HG02588 (cell line): ENCODE data around the gene SLC35F4.
"Not testable (repeated sequence)": the region's sequence is repeated elsewhere in the genome, so short reads cannot be mapped to it uniquely, and the experiment has no call there.

Source experiments
- ATAC-seq: cut with Tn5 transposase; IDR thresholded peaks from one replicate; pipeline ENCODE4 v1.9.1; 2021; ENCODE audit warnings: mild to moderate bottlenecking, moderate library complexity; ENCODE audit not compliant: unreplicated experiment

Gene SLC35F4

DNA sequence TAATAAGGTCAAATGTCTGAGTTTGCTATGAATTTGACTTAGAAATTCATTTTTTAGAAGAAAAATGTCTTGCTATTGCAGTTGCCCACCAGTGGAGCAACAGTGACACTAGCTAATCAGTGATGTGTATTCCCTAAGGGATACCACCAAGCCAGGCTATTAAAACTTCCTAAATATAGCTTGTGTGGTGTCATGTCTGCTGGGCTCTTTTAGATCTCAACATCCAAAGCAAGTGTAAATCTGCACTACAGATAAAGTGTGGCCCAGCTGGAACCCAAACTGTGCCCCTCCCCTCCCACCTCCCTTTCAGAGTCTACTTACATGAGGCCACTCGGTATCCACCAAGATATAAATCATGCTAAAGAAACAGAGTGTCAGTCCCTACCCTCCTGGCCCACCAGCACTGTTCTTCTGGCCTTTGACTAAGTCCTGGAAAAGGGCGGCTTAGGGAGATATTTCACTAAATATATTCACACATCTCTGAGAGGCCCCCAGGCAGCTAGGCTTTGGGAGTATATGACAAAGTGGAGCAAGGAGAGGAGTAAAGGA, 53.8 kb downstream of the SLC35F4 start:
- no peak for ATAC-seq

DNA sequence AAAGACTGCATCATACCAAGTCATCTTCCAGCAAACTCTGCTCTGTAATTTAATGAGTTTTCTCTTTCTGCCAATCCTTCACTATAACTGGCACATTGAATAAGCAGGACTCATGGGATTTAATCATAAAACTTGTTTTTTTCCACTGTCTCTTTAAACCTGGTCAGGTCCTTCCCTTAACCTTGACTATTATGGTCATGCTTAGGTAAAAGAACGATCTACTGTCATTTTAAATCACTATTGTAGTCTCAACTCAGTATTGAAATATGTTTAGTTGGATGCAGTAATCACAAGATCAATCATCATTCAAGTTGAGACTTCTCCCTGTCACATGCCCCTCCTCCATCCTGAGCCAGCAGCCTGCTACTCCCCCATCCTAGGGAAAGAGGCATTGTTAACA, 56.1 kb downstream of the SLC35F4 start:
- no peak for ATAC-seq

DNA sequence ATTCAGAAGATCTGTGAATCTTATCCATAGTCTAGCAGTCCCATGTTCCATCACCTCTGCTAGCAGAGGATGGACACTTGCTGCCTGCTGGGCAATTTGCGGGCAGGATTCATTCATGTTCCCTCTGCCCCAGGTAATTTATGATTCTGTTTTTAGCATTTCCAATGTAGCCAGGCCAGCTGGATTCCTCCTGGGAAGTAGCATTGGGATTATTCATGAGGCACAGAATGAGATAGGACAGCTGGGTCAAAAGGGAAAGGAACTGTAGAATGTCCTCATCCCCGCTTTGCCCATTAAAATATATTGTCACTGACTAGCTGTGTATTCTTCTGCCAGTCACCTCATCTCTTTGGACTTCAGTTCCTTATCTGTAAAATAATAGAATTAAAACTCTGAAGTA, 68.7 kb downstream of the SLC35F4 start:
- ATAC-seq, result no peak

DNA sequence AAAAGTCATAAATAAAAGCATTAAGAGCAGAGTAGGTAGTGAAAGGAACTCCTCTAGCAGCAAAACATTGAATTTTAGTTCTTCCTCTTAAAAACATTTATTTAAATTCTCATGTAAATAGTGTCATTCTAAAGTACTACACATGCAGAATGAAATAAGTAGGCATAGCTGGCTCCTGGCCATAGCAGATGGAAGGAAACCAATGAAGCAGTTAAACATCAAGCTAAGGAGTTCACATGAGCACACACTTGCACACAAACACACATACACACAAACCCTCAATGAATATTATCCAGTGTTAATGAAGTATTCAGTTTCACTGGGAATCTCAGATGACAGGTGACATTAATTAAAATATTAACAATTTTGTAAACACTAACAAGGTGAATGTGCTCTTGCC, 69.3 kb downstream of the SLC35F4 start:
- ATAC-seq, result no peak

DNA sequence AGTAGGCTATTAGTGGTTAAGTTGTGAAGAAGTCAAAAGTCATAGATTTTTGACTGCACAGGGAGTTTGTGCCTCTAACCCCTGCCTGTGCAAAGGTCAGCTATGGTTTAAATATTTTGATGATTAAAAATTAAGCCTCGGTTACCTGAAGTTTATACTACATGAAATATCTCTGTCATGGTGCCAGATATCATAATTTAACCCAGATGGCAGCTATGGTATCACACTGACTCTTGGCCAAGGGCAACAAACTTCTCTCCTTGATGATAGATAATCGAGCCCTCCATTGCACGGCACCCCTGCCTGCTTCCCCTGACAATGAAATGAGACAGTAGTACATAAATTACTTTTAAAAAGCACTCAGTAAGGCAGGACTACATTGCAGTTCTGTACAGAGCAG, 80.8 kb downstream of the SLC35F4 start:
- no peak for ATAC-seq

DNA sequence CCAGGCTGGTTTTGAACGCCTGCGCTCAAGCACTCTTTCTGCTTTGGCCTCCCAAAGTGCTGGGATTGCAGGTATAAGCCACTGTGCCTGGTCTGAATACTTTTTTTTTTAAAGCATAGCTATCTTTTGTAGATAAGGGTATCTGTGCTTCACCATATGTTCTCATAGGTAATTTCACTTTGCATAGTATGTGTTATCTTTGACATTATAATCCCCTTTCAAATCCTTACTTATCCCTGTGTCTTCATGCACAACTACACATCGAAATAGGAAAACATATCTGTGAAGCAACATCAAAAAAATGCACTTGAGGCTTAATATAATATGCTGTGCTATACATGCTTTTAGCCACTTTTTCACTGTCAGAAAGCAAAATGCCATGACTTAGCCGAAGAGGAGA, 94.1 kb downstream of the SLC35F4 start:
- ATAC-seq, result no peak

DNA sequence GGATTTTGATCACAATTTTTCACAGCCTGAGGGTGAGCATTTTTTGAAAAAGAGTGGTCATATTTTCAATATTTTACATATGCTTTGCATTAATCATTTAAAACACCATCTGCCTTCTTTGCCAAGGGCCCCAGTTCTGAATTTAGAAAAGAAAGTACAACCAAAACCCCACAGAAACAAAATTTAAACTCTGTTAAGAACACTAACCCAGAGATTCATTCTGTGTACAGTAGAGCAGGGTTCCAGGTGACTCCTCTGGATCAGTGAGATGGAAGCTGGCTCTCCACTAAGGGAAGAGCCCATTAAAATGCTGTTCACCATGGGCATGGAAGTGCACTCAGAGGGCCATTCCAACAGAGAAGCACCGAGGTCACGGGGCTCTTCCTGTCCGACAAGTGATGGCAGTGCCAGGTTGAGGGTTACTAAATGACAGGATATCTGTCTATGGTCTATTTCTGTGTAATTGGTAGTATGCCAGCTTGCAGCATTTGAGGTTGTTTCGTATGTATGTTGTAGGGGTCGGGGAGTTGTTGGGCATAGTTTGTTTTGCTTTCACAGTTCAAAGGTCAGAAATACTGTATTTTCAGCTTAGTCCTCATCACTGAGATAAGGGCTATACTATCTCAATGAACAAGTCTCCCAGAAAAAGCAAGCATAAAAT, 95.9 kb downstream of the SLC35F4 start:
- peak; percentile 48 for ATAC-seq

DNA sequence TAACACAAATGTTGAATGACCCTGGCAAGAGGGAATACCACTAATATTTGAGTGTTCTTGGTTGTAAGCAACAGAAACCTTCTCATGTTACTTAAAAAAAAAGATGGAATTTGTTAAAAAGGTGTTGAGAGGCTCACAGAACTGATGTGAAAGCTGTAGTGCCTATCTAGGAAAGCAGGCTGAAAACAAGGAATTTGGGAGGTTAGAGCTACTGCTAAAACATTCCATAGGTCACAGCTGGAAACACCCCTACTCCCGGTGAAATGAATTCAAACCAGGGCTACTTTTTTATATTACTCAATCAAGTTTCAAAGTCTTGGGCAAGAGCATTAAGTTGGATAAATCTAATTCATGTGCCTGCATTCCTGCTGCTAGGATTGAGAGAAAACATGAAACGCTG, 104.1 kb downstream of the SLC35F4 start:
- no peak for ATAC-seq

DNA sequence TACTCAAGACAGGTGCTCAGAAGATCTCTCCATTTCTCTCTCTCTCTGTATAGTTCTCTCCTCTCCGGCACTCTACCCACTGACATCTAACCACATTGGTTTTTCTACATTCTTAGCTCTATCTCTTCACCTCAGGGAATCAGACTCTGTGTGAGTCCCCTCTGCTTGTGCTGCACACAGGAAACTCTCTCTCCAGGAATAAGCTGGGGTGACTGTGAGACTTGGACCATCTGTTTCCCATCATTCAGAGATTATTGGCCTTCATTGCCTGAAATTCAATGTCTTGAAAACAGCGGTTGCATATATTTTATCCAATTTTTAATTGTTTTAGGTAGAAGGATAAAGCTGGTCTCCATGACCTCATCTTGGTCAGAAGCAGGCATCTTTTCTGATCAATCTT, 105.0 kb downstream of the SLC35F4 start:
- no peak for ATAC-seq

DNA sequence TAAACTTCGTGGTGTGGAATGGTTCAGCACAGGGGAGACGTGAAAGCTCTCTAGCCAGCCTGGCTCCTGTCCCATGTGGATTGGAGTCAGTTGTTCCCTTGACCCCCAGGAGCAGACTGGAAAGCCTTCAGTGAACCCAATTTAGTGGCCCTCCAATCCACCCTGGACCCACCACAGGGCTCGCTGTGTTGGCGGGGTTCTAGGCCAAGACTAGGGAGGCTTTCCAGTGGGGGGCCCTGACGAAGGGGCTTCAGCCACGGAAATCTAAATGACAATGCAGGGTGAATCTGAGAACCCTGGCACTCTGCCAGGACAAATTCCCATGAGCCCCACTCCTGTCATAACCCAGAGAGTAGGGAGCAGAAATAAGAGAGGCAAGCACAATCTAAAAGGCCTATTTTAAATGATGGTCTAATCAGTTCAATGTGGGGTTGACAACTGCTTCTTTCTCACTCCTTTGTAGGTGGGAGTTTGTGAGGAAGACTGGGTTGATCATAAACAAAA, 110.8 kb downstream of the SLC35F4 start:
- ATAC-seq, result no peak

DNA sequence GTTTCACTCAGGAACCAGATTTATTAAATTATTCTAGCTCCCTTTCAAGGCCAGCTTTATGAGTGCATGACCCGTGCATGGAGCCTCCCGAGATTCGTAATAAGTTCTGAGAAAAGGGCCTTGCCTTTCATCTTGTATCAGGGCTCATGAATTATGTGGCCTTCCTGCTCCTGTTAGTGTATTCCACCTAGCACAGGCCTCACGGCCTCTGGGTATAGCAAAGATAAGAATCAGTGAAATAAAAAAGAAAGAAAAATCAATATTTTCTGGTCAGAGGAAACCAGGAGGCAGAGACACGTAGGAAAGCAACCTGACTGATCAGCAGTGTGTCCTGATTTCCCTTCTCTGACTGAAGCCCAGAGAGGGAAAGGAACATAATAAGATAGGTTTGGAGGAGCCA, 111.4 kb downstream of the SLC35F4 start:
- ATAC-seq, result no peak

DNA sequence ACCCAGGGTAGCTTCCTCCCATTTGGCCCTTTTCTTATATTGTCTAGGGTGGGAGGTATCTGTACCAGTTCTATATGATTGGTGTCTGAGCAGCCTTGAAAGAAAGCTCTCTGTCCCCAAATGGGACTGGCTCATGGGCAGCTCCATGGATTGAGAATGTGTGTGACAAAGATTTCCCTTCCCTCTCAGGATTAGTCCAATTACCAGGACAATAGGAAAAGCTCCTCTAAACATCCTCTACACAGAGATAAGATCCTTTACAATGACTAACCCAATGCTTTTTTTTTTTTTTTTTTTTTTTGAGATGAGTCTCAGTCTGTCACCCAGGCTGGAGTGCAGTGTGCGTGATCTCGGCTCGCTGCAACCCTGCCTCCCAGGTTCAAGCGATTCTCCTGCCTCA, 112.1 kb downstream of the SLC35F4 start:
- no peak for ATAC-seq

DNA sequence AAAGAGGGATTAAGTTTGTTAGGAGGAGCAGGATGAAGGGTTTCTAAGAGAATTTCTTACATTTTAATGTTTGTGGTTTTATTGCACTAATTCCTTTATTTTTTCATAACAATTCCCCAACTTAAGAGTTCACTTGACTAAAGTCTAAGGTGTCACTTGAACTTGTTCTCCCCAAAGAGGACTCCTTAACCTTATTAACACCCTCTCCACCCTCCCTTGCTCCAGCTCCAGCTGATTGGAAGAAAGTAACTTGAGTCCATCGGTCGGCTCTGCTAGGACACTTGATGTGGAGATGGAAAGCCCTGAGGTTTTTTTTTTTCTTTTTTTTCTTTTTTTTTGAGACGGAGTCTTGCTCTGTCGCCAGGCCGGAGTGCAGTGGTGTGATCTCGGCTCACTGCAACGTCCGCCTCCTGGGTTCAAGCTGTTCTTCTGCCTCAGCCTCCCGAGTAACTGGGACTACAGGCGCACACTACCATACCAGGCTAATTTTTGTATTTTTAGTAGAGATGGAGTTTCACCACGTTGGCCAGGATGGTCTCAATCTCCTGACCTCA, 113.7 kb downstream of the SLC35F4 start:
- not testable (repeated sequence) for ATAC-seq

DNA sequence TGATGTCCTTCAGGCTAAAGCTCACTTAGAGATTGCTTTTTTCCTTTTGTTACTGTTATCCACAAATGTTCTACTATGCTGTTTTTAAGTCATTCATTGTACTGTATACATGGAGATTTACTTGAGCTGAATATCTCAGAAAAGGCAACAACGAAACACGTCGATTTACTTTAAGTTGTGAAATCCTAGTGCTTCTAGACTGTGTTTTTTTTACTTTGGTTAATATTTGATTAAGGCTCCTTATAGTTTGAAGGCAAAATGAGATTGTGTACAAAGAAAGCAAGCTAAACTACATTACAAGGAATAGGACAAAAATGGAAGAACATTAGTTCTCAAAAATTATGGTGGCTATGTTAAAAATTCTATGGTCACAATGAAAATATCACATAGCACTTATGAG, 114.5 kb downstream of the SLC35F4 start:
- no peak for ATAC-seq

DNA sequence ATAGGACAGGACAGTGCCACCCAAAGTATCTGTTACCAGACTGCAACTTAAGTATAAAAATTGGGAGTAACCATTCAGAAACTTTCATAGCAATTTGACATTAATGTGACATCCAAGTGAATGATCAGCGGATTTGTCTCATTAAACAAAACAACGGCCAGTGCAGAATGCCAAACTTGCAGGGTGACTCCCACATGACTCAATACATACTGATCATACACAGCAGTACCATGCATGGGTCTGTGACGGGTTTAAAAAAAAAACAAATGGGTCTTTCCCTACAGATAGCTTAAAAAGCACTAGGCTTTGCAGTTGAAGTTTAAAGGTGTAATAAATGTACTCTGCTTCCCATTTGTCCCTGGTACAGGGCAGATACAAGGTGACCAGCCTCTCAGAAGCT, 116.6 kb downstream of the SLC35F4 start:
- no peak for ATAC-seq

DNA sequence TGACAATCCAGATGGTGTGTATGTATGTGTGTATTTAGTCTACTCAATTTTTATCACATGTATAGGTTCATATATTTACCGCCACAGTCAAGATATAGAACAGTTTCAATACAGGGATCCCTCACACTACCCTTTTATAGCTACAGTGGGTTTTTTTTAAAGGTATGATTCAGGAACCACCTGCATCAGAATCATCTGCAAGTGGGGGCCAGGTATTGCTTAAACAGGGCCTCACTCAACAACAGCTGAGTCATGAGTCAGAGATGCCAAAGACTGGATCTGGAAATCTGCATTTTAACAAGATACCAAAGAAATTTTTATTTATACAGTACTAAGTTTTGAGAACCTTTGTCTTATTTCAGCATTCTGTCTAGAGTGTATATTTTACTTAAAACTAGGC, 117.6 kb downstream of the SLC35F4 start:
- no peak for ATAC-seq

DNA sequence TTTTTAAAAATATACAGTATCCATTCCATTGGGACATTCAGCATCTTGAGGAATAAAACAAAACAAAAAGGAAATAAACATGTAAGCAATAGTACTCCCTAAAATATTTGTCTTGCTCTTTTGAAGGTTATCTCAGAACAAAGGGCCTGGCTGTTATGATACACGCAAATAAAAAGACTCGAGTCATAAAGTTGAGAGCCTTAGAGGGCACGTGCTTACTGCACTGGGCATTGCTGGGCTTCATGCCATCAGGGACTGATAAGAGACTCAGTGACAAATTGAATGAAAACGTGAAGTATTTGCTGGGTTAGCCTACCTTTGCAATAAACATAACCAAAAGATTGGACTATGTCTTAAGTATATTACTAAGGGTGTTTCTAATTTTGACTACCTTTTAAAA, 118.9 kb downstream of the SLC35F4 start:
- ATAC-seq, result no peak

DNA sequence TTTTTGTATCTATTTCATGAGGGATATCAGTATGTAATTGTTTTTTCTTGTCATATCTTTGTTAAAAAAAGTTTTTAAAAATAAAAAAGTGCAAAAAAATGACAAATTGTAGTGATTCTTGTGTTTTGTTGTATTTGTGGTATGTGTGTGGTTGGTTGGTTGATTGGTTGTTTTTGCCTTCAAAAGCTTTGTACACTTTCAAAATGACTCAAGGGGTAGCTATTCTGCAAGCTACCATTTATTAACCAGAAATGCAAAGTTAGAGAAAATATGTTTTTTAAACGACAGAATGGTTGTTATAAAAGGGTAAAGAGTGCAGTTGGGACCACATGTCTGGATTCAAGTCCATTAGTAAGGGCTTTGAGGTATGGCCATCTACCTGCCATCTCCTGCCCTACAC, 119.3 kb downstream of the SLC35F4 start:
- ATAC-seq, result no peak

DNA sequence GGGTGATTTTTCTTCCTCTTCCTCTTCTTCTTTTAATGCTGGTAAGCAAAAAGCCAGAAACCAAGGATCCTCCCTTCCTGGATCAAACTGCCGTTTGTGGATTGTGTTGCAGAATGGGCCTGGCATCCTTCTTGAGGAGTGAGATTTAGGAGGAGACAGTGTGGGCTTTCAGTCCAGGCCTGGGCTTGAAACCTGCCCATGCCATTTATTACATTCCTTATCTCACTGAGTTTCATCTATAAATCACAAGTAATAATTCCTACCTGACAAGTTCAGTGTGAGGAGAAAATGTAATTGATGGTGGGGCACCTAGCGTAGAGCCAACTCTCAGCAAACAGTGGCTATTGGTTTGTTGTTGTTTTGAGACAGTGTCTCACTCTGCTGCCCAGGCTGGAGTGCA, 126.4 kb downstream of the SLC35F4 start:
- ATAC-seq, result no peak

DNA sequence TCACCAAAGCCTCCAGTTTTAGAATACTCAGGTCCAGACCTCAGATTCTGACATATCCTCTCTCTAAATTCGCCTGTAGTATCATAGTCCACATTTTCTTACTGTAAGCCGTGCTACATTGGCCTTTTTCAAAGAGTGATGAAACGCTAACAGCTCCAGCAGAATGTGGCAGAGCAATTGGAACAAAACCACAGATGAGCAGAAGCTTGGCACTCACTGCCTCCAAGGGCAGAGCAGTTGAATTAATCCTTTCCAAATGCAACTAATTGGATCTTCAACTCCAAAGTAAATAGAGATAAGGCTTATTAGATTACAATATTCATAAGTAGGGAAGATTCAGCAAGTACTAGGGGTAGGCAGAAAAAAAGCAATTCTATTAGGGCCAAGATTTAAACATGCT, 128.3 kb downstream of the SLC35F4 start:
- no peak for ATAC-seq

DNA sequence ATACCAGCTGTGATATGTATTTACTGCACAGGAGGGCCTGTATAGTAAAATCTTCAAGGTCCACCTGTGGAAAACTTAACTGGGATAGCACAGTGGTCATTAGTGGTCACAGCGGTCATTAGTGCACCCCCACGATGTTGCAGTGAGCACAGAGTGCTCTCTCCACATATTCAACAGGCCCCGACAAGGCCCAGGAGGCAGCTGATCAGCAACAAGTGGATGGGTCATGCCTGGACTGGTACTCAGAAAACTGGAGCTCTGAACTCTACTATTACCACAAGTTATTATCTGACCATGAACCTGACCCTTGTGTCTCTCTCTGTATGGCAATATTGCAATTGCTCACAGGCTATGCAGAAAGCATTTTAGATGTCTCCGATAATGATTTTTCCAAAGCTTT, 129.5 kb downstream of the SLC35F4 start:
- no peak for ATAC-seq

DNA sequence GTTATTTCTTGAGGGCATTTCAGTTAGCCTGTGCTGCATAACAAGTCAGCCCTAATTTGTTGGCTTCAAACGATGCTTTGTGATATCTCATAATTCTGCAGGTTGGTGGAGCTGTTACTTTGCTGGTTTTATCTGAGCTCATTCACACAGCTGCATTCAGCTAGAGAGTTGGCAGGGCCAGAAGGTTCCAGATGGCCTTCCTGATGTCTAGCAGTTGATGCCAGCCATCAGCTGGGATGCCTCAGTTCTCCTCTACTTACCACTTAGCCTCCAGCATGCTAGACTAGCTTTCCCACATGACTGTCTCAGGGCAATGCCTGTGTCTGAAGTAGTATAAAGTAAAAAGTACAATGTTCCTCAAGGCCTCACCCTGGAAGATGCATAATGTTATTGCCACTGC, 130.6 kb downstream of the SLC35F4 start:
- no peak for ATAC-seq
